DND-41 (cell line): ENCODE data around the gene G6PC3.

Experiments used
- ATAC-seq: fragments of 200-7000 bp; cut with Tn5 transposase; 3 replicates; pipeline ENCODE4 v1.9.1; 2021; ENCODE audit warnings: low read depth; ENCODE audit not compliant: insufficient read depth
- DNase-seq: peaks from one replicate; pipeline ENCODE4 v3.0.0-alpha.2; 2020
- H2AFZ ChIP-seq: 2 replicates; pipeline ENCODE4 v1.6.0; 2012; ENCODE audit warnings: low read depth, low read length
- H3K27ac ChIP-seq: 2 replicates; pipeline ENCODE4 v1.5.1; 2012; ENCODE audit warnings: low read length, inconsistent platforms
- H3K27me3 ChIP-seq: fragments of 200-600 bp; sonication (generic); 2 replicates; pipeline ENCODE4 v1.6.0; 2012; ENCODE audit warnings: low read length, mild to moderate bottlenecking, inconsistent platforms; ENCODE audit not compliant: insufficient read depth, poor library complexity
- H3K36me3 ChIP-seq: 2 replicates; pipeline ENCODE4 v1.5.1; 2012; ENCODE audit warnings: low read length, inconsistent platforms; ENCODE audit not compliant: insufficient read depth
- H3K4me1 ChIP-seq: 2 replicates; pipeline ENCODE4 v1.5.1; 2012; ENCODE audit warnings: mild to moderate bottlenecking, low read length; ENCODE audit not compliant: insufficient read depth
- H3K4me2 ChIP-seq: 2 replicates; pipeline ENCODE4 v1.6.0; 2012; ENCODE audit warnings: mild to moderate bottlenecking, moderate library complexity, low read length, inconsistent platforms; ENCODE audit not compliant: insufficient read depth
- H3K4me3 ChIP-seq, 2 experiments: fragments of 200-600 bp in 1 of 2; shearing (Covaris generic) in 1 of 2; 2 replicates each; pipeline ENCODE4 v1.5.1; 2012 to 2016; ENCODE audit warnings: inconsistent platforms in 2 of 2, low read length in 2 of 2, mild to moderate bottlenecking in 2 of 2, low read depth in 1 of 2, moderate library complexity in 1 of 2
- H3K79me2 ChIP-seq: 2 replicates; pipeline ENCODE4 v1.6.0; 2012; ENCODE audit warnings: low read length, inconsistent platforms; ENCODE audit not compliant: insufficient read depth
- H3K9ac ChIP-seq: 2 replicates; pipeline ENCODE4 v1.6.0; 2012; ENCODE audit warnings: low read depth, mild to moderate bottlenecking, inconsistent platforms, low read length, moderate library complexity
- H3K9me3 ChIP-seq: 2 replicates; pipeline ENCODE4 v1.5.1; 2012; ENCODE audit warnings: low read length, moderate library complexity, mild to moderate bottlenecking, inconsistent platforms; ENCODE audit not compliant: insufficient read depth, severe bottlenecking
- H4K20me1 ChIP-seq: 2 replicates; pipeline ENCODE4 v1.6.0; 2012; ENCODE audit warnings: low read length; ENCODE audit not compliant: insufficient read depth
- EZH2 ChIP-seq: IDR thresholded peaks from 3 replicates; pipeline ENCODE4 v1.6.1; 2012; ENCODE audit warnings: borderline replicate concordance, low read depth, mild to moderate bottlenecking, moderate library complexity, low read length, inconsistent platforms; ENCODE audit not compliant: severe bottlenecking
- TF ChIP-seq, protein P1 (sequence below): IDR thresholded peaks from 2 replicates; pipeline ENCODE4 v1.5.1; 2012; ENCODE audit warnings: borderline replicate concordance, low read length, moderate library complexity, mild to moderate bottlenecking; ENCODE audit not compliant: poor library complexity, severe bottlenecking; ENCODE audit errors: extremely low read depth

Gene G6PC3

DNA sequence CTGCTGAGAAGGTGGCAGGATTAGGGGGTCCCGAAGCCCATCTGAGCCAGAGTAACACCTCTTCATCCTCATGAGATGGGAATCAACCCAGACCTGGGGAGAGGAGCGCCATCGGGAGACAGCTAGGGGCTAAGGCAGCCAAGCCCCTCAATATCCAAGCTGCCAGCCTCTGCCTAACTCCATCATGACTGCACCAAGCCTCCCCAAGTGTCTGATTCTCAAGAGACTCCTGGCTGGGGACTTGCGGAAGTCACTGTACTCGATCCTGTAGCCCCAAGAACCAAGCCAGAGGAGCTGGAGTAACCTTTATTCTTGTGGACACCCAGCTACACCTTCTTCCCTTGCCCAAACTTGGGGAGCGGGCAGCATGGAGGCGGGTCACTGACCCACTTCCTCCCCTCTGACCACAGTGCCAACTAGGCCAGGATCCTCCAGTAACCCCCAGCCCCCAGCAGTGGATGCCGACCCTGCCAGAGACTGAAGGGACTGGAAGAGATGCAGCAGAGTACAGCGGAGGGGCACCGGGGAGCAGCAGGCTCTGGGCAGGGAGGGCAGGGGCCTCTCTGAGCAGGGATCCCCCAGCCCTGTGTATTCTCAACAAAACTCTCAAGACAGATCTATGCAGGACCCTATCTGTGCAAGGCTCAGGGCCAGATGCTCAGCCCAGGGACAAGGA is 39.6 kb downstream of the G6PC3 start:
- Histone ChIP-seq H3K4me3 (no peak overlapping the region), H3K79me2 (no peaks in the 10 kb centered on the region), H3K27ac (no peak overlapping the region), H2AFZ (no peak overlapping the region), H3K27me3 (no peaks in the 10 kb centered on the region), H3K4me1 (peaks cover 9% of the 10 kb centered on the region), H3K9me3 (no peaks in the 10 kb centered on the region), H3K9ac (no peak overlapping the region), H4K20me1 (peaks cover 37% of the 10 kb centered on the region), H3K4me2 (no peak overlapping the region), H3K36me3 (no peaks in the 10 kb centered on the region)
- ATAC-seq (no peak), DNase-seq (no peak)
- no peak for TF ChIP-seq EZH2
- TF ChIP-seq, protein P1, sequence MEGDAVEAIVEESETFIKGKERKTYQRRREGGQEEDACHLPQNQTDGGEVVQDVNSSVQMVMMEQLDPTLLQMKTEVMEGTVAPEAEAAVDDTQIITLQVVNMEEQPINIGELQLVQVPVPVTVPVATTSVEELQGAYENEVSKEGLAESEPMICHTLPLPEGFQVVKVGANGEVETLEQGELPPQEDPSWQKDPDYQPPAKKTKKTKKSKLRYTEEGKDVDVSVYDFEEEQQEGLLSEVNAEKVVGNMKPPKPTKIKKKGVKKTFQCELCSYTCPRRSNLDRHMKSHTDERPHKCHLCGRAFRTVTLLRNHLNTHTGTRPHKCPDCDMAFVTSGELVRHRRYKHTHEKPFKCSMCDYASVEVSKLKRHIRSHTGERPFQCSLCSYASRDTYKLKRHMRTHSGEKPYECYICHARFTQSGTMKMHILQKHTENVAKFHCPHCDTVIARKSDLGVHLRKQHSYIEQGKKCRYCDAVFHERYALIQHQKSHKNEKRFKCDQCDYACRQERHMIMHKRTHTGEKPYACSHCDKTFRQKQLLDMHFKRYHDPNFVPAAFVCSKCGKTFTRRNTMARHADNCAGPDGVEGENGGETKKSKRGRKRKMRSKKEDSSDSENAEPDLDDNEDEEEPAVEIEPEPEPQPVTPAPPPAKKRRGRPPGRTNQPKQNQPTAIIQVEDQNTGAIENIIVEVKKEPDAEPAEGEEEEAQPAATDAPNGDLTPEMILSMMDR = no peak

DNA sequence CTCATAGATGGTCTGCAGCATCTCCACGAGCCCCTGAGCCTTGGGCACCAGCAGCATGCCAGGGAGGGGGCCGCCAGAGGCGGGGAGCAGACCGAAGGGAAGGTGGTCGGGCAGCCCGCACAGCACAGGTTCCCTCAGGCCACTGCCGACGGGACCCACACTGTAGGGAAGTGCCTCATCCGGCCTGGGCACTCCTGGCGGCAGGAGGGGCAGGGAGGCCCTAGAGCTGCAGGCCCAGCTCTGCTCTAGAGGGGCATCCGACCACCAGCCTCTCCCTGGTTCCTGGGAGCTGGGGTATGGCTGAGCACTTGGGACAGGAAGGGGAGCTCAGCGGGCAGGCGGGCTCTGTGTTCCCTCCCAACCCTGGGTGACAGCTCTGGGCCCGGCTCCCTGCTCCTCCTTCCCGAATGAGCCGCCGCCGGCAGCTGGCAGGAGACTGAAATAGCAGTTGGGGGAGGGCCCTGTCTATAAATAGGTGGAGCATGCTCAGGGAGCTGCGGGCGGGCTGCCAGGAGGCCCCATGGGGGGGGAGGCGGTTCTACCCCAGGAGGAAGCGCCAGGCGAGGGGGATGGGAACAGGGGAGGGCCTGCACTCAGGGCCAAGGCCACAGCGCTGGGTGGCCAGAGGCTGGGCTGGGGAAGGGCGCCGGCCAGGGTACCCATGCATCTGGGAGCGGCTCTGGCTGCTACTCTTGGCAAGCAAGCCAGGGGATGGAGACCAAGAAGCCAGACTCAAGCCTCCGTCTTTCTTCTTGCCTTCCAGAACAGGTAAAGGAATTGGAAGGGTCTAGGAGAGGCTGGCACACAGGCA is 40.5 kb downstream of the G6PC3 start:
- TF ChIP-seq EZH2 = no peak
- TF ChIP-seq, protein P1 = no peak
- Histone ChIP-seq H2AFZ (no peak overlapping the region), H3K9me3 (no peaks in the 10 kb centered on the region), H3K27me3 (no peaks in the 10 kb centered on the region), H3K4me3 (no peak overlapping the region), H4K20me1 (peaks cover 43% of the 10 kb centered on the region), H3K36me3 (no peaks in the 10 kb centered on the region), H3K27ac (no peak overlapping the region), H3K4me1 (peaks cover 9% of the 10 kb centered on the region), H3K79me2 (no peaks in the 10 kb centered on the region), H3K9ac (no peak overlapping the region), H3K4me2 (peak overlapping the region; percentile 18; the same call in 1 of the 2 replicates)
- ATAC-seq (peak; percentile 93), DNase-seq (peak; percentile 86)

DNA sequence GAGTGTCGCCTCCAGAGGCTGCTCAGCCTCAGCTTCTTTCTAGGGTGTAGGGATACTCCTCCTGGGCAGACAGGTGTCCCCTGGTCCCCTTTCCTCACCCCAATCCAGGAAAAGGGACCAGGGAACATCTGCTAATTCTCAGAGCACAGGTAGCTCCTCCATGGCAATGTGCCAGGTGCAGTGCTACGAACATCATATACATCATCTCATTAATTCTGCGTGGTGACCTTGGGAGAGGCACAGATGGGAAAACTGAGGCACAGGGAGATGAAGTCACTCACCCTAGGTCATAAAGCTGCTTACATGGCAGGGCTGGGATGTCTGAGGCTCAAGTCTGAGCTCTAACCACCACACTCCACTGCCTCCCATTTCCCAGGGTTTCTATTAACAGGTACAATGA is 41.2 kb downstream of the G6PC3 start:
- ATAC-seq (no peak), DNase-seq (no peak)
- Histone ChIP-seq H2AFZ (no peak overlapping the region), H3K27ac (no peak overlapping the region), H3K4me2 (no peak overlapping the region), H3K4me1 (peaks cover 9% of the 10 kb centered on the region), H3K9ac (no peak overlapping the region), H4K20me1 (peaks cover 51% of the 10 kb centered on the region), H3K79me2 (no peaks in the 10 kb centered on the region), H3K4me3 (no peak overlapping the region), H3K9me3 (no peaks in the 10 kb centered on the region), H3K36me3 (no peaks in the 10 kb centered on the region), H3K27me3 (no peaks in the 10 kb centered on the region)
- no peak for TF ChIP-seq EZH2
- TF ChIP-seq, protein P1 = no peak
